Astrocyte (in vitro differentiated cells and primary cell): Measurements from ENCODE around the gene AP2M1.

Source experiments
- CTCF ChIP-seq: IDR thresholded peaks from 2 replicates; pipeline ENCODE4 v1.5.1; 2011; ENCODE audit warnings: low read depth, mild to moderate bottlenecking, inconsistent platforms, low read length, moderate library complexity; ENCODE audit not compliant: insufficient read depth
- EZH2 ChIP-seq: IDR thresholded peaks from 2 replicates; pipeline ENCODE4 v1.6.1; 2012; ENCODE audit warnings: mild to moderate bottlenecking, low read length, inconsistent platforms; ENCODE audit not compliant: insufficient read depth

DNA sequence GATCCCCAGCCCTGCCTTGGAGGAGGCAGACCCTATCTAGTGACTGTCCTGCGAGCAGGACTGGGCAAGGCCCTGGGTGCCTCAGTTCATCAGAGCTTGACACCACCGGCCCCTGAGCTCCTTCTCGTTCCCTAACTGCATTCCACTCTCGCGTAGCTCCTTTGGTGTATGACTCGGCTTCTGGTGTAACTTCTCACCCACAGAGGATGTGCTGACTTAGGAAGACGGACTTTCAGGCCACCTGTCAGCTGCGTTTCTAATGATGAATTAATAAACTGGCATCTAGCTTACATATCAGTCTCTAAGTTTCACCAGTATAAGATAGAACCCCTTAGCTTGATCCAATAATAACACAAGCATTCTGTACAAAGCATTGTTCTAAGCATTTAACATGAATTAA is 28.9 kb downstream of the AP2M1 start:
- TF ChIP-seq EZH2 (no peak), CTCF (no peak)
